Gastrocnemius medialis (tissue), 4 donors: Measurements from ENCODE around the gene FAM174B.

ENCODE experiments used
- POLR2A ChIP-seq, 2 donors: fragments of 450-650 bp; IDR thresholded peaks; one replicate each; pipeline ENCODE4 v1.6.1; 2017; ENCODE audit warnings: antibody characterized with exemption in 2 of 2, mild to moderate bottlenecking in 2 of 2, moderate library complexity in 2 of 2
- TF ChIP-seq, protein P1 (sequence below), 5 experiments: fragments of 450-650 bp in 3 of 5; fragments of 200-600 bp in 2 of 5; sonication (generic) in 2 of 5; IDR thresholded peaks in 4 of 5; conservative IDR thresholded peaks in 1 of 5; 1 replicate in 4 of 5; 2 replicates in 1 of 5; pipeline ENCODE4 v1.5.1; 2016 to 2019; ENCODE audit warnings: antibody characterized with exemption in 5 of 5, mild to moderate bottlenecking in 3 of 5, moderate library complexity in 3 of 5

DNA sequence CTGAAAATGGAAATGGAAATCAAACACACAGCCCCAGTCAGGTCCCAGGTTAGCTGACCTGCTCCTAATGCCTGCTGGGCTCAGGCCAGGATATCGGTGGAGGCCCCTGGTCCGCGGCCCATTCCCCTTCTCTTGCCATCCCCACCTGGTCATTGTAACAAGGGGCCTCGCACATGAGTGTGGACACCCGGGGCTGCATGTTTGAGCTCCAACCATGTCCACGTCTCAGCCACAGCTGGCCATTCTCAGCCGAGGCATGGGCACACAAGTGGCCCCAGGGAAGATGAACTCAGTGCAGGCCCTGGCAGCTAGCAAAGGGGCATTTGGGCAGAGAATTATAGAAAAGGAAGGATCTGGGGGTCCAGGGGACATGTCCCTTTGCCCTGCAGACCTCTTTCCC lies 41.7 kb downstream of the FAM174B start:
- TF ChIP-seq POLR2A (IDR thresholded peaks at IDR 0.05) = no peak
- TF ChIP-seq, protein P1, sequence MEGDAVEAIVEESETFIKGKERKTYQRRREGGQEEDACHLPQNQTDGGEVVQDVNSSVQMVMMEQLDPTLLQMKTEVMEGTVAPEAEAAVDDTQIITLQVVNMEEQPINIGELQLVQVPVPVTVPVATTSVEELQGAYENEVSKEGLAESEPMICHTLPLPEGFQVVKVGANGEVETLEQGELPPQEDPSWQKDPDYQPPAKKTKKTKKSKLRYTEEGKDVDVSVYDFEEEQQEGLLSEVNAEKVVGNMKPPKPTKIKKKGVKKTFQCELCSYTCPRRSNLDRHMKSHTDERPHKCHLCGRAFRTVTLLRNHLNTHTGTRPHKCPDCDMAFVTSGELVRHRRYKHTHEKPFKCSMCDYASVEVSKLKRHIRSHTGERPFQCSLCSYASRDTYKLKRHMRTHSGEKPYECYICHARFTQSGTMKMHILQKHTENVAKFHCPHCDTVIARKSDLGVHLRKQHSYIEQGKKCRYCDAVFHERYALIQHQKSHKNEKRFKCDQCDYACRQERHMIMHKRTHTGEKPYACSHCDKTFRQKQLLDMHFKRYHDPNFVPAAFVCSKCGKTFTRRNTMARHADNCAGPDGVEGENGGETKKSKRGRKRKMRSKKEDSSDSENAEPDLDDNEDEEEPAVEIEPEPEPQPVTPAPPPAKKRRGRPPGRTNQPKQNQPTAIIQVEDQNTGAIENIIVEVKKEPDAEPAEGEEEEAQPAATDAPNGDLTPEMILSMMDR (IDR thresholded peaks at IDR 0.05 in 4 of 5, conservative IDR thresholded peaks at IDR 0.05 in 1 of 5) = no peak
